MM.1S (cell line): Measurements from ENCODE around the gene RRP12.

ENCODE experiments used
- EZH2 ChIP-seq: fragments of 300-600 bp; sonication (generic); optimal IDR thresholded peaks from 2 replicates; pipeline ENCODE3; 2017; ENCODE audit warnings: low read depth, mild to moderate bottlenecking, antibody characterized with exemption, low read length, mixed read lengths
- EZH2phosphoT487 ChIP-seq: fragments of 300-600 bp; sonication (generic); IDR thresholded peaks from 2 replicates; pipeline ENCODE4 v1.6.1; 2018; ENCODE audit warnings: antibody characterized with exemption, low read length
- TF ChIP-seq, protein P1 (sequence below): fragments of 300-600 bp; sonication (generic); IDR thresholded peaks from 2 replicates; pipeline ENCODE4 v1.5.1; 2016; ENCODE audit warnings: antibody characterized with exemption, low read length, mixed read lengths

- TF ChIP-seq, protein P1, sequence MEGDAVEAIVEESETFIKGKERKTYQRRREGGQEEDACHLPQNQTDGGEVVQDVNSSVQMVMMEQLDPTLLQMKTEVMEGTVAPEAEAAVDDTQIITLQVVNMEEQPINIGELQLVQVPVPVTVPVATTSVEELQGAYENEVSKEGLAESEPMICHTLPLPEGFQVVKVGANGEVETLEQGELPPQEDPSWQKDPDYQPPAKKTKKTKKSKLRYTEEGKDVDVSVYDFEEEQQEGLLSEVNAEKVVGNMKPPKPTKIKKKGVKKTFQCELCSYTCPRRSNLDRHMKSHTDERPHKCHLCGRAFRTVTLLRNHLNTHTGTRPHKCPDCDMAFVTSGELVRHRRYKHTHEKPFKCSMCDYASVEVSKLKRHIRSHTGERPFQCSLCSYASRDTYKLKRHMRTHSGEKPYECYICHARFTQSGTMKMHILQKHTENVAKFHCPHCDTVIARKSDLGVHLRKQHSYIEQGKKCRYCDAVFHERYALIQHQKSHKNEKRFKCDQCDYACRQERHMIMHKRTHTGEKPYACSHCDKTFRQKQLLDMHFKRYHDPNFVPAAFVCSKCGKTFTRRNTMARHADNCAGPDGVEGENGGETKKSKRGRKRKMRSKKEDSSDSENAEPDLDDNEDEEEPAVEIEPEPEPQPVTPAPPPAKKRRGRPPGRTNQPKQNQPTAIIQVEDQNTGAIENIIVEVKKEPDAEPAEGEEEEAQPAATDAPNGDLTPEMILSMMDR = no peak
- TF ChIP-seq EZH2 = no peak
- TF ChIP-seq EZH2phosphoT487 = no peak
Observed at GRCh38 chr10:97380516-97380915, 20.6 kb downstream of the RRP12 start.
